ENCODE results near the gene EXOC6B. TPM values are rescaled to one million over a fixed set of nuclear protein-coding genes. Genes with fewer than 3 reads are reported as not detected.

Gene EXOC6B
- total and polyA plus RNA-seq, 8 donors, result 3.4 to 57.2 (median 27.1) TPM

DNA sequence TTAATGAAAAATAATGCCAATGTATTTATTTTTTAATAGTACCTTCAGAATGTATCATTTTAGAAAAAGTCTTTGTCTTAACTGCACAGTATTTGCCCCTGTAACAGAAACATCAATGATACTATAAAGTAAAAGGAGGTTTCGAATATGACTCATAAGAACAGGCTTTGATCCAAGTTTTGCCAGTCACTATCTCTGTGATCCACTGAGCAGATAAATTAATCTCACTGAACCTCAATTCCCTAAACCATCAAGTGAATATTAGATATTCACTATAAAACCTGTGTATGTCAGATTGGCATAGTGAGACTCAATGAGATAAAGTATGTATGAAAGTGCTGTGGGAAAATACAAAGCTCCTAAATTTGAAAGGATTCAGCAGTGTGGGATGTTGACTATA, 292.1 kb downstream of the EXOC6B start:
- Histone ChIP-seq H3K36me3 (no peaks in the 10 kb centered on the region), H3K4me1 (no peaks in the 10 kb centered on the region), H3K9me3 (no peaks in the 10 kb centered on the region), H3K4me3 (no peak overlapping the region), H3K27me3 (no peaks in the 10 kb centered on the region), H3K27ac (no peak overlapping the region)
- intact Hi-C loops (cut with DNase I; ENCODE audit: low total_unique reads), result no loop called here
- WGBS, 5 donors, result 73 to 96% (median 88%) methylated on average over 1 of the region's 1 CpG
- TF ChIP-seq EP300 (IDR thresholded peaks at IDR 0.05) (no peak), POLR2A (IDR thresholded peaks at IDR 0.05) (no peak), POLR2AphosphoS5 (IDR thresholded peaks at IDR 0.05) (no peak)
- TF ChIP-seq, protein P1, sequence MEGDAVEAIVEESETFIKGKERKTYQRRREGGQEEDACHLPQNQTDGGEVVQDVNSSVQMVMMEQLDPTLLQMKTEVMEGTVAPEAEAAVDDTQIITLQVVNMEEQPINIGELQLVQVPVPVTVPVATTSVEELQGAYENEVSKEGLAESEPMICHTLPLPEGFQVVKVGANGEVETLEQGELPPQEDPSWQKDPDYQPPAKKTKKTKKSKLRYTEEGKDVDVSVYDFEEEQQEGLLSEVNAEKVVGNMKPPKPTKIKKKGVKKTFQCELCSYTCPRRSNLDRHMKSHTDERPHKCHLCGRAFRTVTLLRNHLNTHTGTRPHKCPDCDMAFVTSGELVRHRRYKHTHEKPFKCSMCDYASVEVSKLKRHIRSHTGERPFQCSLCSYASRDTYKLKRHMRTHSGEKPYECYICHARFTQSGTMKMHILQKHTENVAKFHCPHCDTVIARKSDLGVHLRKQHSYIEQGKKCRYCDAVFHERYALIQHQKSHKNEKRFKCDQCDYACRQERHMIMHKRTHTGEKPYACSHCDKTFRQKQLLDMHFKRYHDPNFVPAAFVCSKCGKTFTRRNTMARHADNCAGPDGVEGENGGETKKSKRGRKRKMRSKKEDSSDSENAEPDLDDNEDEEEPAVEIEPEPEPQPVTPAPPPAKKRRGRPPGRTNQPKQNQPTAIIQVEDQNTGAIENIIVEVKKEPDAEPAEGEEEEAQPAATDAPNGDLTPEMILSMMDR (IDR thresholded peaks at IDR 0.05), result no peak
- DNase-seq, result no peak

DNA sequence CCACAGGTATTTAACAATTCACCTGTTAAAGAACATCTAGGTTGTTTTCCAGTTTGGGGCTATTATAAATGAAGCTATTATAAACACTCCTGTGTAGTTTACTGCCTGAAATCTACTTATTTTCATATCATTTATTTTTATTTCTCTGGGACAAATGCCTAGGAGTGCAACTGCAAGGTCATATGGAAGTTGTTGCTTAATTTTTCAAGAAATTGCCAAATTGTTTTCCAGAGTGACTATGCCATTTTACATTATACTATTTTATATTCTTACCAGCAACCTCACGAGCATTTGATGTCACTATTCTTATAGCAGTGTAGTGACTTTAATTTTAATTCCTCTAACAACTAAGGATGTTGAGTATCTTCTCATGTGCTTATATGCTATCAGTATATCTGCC, 298.4 kb downstream of the EXOC6B start:
- no peaks in the 10 kb centered on the region for H3K36me3 ChIP-seq
- no peaks in the 10 kb centered on the region for H3K27me3 ChIP-seq
- WGBS, 5 donors, result 60 to 99% (median 92%) methylated on average over 1 of the region's 1 CpG

GRCh38 chr2:72526623-72527022, 299.2 kb downstream of the EXOC6B start:
- intact Hi-C loops (cut with DNase I; ENCODE audit: low total_unique reads), result no loop called here
- no peaks in the 10 kb centered on the region for H3K36me3 ChIP-seq
- TF ChIP-seq POLR2A (IDR thresholded peaks at IDR 0.05) (no peak), POLR2AphosphoS5 (IDR thresholded peaks at IDR 0.05) (no peak), EP300 (IDR thresholded peaks at IDR 0.05) (no peak)
- TF ChIP-seq, protein P1 (IDR thresholded peaks at IDR 0.05), result no peak

More for the DNA sequence above, 298.4 kb downstream of the EXOC6B start:
- no peaks in the 10 kb centered on the region for H3K9me3 ChIP-seq
- TF ChIP-seq, protein P1 (IDR thresholded peaks at IDR 0.05), result no peak
- TF ChIP-seq POLR2AphosphoS5 (IDR thresholded peaks at IDR 0.05) (no peak), POLR2A (IDR thresholded peaks at IDR 0.05) (no peak), EP300 (IDR thresholded peaks at IDR 0.05) (no peak)
- no peak for DNase-seq
- no peak overlapping the region for H3K4me3 ChIP-seq
- H3K4me1 ChIP-seq, result peaks cover 0 to 6% (median 0%) of the 10 kb centered on the region in 4 donors
- no peak overlapping the region for H3K27ac ChIP-seq
- intact Hi-C loops (cut with DNase I; ENCODE audit: low total_unique reads), result no loop called here

DNA sequence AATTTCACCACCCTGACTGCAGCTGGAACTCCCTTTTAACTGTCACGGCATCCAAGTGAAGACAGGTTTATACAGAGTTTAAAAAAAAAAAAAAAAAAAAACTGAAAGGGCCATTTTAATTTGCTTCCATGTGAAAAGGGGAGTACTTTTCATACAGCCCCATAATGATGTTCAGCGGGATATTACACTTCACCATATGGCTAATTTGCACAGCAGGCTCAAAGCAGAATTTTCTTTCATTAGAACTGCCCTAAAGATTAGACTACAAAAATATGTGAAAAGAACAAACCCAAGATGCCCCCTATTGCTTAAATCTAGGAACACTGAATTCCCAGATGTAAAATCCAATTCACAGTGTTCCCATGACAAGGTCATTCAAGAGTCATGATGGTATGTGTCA, 301.8 kb downstream of the EXOC6B start:
- intact Hi-C loops (cut with DNase I; ENCODE audit: low total_unique reads), result no loop called here
- Histone ChIP-seq H3K36me3 (no peaks in the 10 kb centered on the region), H3K9me3 (no peaks in the 10 kb centered on the region), H3K4me1 (peaks cover 0 to 6% (median 0%) of the 10 kb centered on the region in 4 donors), H3K27ac (no peak overlapping the region), H3K4me3 (no peak overlapping the region), H3K27me3 (no peaks in the 10 kb centered on the region)
- TF ChIP-seq, protein P1 (IDR thresholded peaks at IDR 0.05), result no peak
- TF ChIP-seq EP300 (IDR thresholded peaks at IDR 0.05) (no peak), POLR2A (IDR thresholded peaks at IDR 0.05) (no peak), POLR2AphosphoS5 (IDR thresholded peaks at IDR 0.05) (no peak)
- WGBS, 5 donors, result 92 to 100% (median 97%) methylated on average over 2 of the region's 2 CpGs
- no peak for DNase-seq

More at GRCh38 chr2:72526623-72527022, 299.2 kb downstream of the EXOC6B start:
- Histone ChIP-seq H3K27ac (no peak overlapping the region), H3K27me3 (no peaks in the 10 kb centered on the region), H3K4me1 (peaks cover 0 to 6% (median 0%) of the 10 kb centered on the region in 4 donors), H3K9me3 (no peaks in the 10 kb centered on the region), H3K4me3 (no peak overlapping the region)
- no peak for DNase-seq
- 91 to 96% (median 92%) methylated on average over 1 of the region's 1 CpG for WGBS, 5 donors

All from stomach (tissue), 9 donors.